K562 (cell line): ENCODE measurements around the gene HNF4A. TPM values are rescaled to one million over a fixed set of nuclear protein-coding genes. Genes with fewer than 3 reads are reported as not detected.

Source experiments
- ATAC-seq: fragments of 200-7000 bp; cut with Tn5 transposase; 3 replicates; pipeline ENCODE4 v1.9.1; 2020; ENCODE audit warnings: moderate library complexity
- BruUV-seq: library from RNA; stranded (reverse); fragments of 400-500 nt; replicated peaks from 2 replicates; lab custom pipeline; 2021; lab: Mats Ljungman, UMichigan
- CTCF ChIA-PET: fragments of 300-600 bp; formaldehyde crosslinking; extraction: SDS; loops from one replicate; lab custom pipeline; 2021; ENCODE audit warnings: low intra/inter-chr PET ratio; lab: Yijun Ruan, JAX
- POLR2A ChIA-PET: fragments of 300-600, 350-650 bp; sonication (Branson Sonifier 250); formaldehyde crosslinking; extraction: SDS; loops from one replicate; lab custom pipeline; 2021; ENCODE audit warnings: antibody characterized with exemption, inconsistent platforms; lab: Yijun Ruan, JAX
- DNase-seq, 4 experiments: peaks; one replicate each; pipeline versions ENCODE4 v3.0.0 to v3.0.0-alpha.2; 2011 to 2018; ENCODE audit warnings: low spot score in 3 of 4, mixed read lengths in 3 of 4; ENCODE audit errors: extremely low read depth in 1 of 4
- FAIRE-seq: peaks from 2 replicates; lab custom pipeline; 2011; peaks lifted over from hg19 to GRCh38; lab: Jason Lieb, UNC
- H2AFZ ChIP-seq: 2 replicates; pipeline ENCODE4 v1.6.0; 2011; ENCODE audit warnings: low read depth, low read length, control low read depth, inconsistent platforms
- H3K27ac ChIP-seq: fragments of 200-600 bp; 3 replicates; pipeline ENCODE4 v1.8.0; 2011; ENCODE audit warnings: low read depth, mild to moderate bottlenecking, control low read depth, inconsistent platforms, low read length, moderate library complexity, mixed read lengths; ENCODE audit errors: extremely low read depth
- H3K27me3 ChIP-seq, 2 experiments: fragments of 300-600 bp in 1 of 2; 2 replicates in 1 of 2; 3 replicates in 1 of 2; pipeline versions ENCODE4 v1.6.0 to v1.8.0; 2011; ENCODE audit warnings: inconsistent platforms in 2 of 2, low read length in 2 of 2, mild to moderate bottlenecking in 1 of 2, mixed read lengths in 1 of 2, moderate library complexity in 1 of 2; ENCODE audit not compliant: control insufficient read depth in 2 of 2, insufficient read depth in 2 of 2
- H3K36me3 ChIP-seq: fragments of 300-600 bp; 3 replicates; pipeline ENCODE4 v1.8.0; 2011; ENCODE audit warnings: mild to moderate bottlenecking, low read length, inconsistent platforms; ENCODE audit not compliant: control insufficient read depth, insufficient read depth
- H3K4me1 ChIP-seq, 2 experiments: fragments of 200-600 bp in 1 of 2; replicated peaks in 1 of 2; 2 replicates in 1 of 2; 3 replicates in 1 of 2; pipeline versions ENCODE4 v1.5.1 to v1.8.0; 2011; ENCODE audit warnings: inconsistent platforms in 2 of 2, low read length in 2 of 2, mild to moderate bottlenecking in 1 of 2, mixed read lengths in 1 of 2, moderate library complexity in 1 of 2; ENCODE audit not compliant: control insufficient read depth in 2 of 2, insufficient read depth in 2 of 2
- H3K4me2 ChIP-seq: 2 replicates; pipeline ENCODE4 v1.6.1; 2011; ENCODE audit warnings: low read length, control low read depth, inconsistent platforms, mixed read lengths; ENCODE audit not compliant: insufficient read depth
- H3K4me3 ChIP-seq: fragments of 200-600 bp; sonication (generic), shearing (Covaris generic); 2 replicates; pipeline ENCODE4 v1.5.1; 2016; ENCODE audit warnings: control low read depth, inconsistent platforms
- H3K79me2 ChIP-seq: fragments of 200-600 bp; 3 replicates; pipeline ENCODE4 v1.8.0; 2011; ENCODE audit warnings: low read length, inconsistent platforms; ENCODE audit not compliant: control insufficient read depth, insufficient read depth
- H3K9ac ChIP-seq, 2 experiments: 2 replicates each; pipeline versions ENCODE4 v1.6.0 to v1.6.1; 2011; ENCODE audit warnings: low read depth in 2 of 2, low read length in 2 of 2, control low read depth in 1 of 2, inconsistent platforms in 1 of 2, mild to moderate bottlenecking in 1 of 2, mixed read lengths in 1 of 2; ENCODE audit not compliant: insufficient read depth in 1 of 2
- H3K9me1 ChIP-seq: one replicate; pipeline ENCODE4 v1.6.0; 2011; ENCODE audit warnings: inconsistent platforms, mild to moderate bottlenecking, low read length, moderate library complexity; ENCODE audit not compliant: control insufficient read depth, insufficient read depth
- H3K9me3 ChIP-seq: replicated peaks from 2 replicates; pipeline ENCODE4 v1.5.1; 2011; ENCODE audit warnings: low read depth, low read length, inconsistent platforms; ENCODE audit not compliant: control insufficient read depth, insufficient read depth
- H4K20me1 ChIP-seq: replicated peaks from 2 replicates; pipeline ENCODE4 v1.6.1; 2011; ENCODE audit warnings: low read length, inconsistent platforms, mixed read lengths; ENCODE audit not compliant: control insufficient read depth, insufficient read depth
- BCL6 ChIP-seq: fragments of 250-450 bp; sonication (Bioruptor Pico); IDR thresholded peaks from 2 replicates; pipeline ENCODE4 v1.4.0; 2020
- CHD1 ChIP-seq: fragments of 200-600 bp; sonication (generic); IDR thresholded peaks from one replicate; pipeline ENCODE4 v1.6.1; 2012; ENCODE audit warnings: mild to moderate bottlenecking, moderate library complexity, low read length, inconsistent platforms
- RFX1 ChIP-seq: fragments of 450-650 bp; IDR thresholded peaks from 2 replicates; pipeline ENCODE4 v1.6.1; 2016; ENCODE audit warnings: mild to moderate bottlenecking, moderate library complexity
- ZC3H8 ChIP-seq: fragments of 450-650 bp; IDR thresholded peaks from 2 replicates; pipeline ENCODE4 v1.6.1; 2017
- ZNF133 ChIP-seq: fragments of 250-450 bp; sonication (Bioruptor Pico); IDR thresholded peaks from 2 replicates; pipeline ENCODE4 v1.4.0; 2020; ENCODE audit warnings: mild to moderate bottlenecking
- ZNF354B ChIP-seq: fragments of 250-450 bp; sonication (Bioruptor Pico); IDR thresholded peaks from 2 replicates; pipeline ENCODE4 v1.4.0; 2020
- ZNF57 ChIP-seq: fragments of 450-650 bp; formaldehyde crosslinking; IDR thresholded peaks from 2 replicates; pipeline ENCODE4 v1.4.0; 2020; ENCODE audit warnings: mild to moderate bottlenecking, moderate library complexity
- WGBS: fragments of 100-300 bp; shearing (Covaris generic); methylation state at CpG from one replicate; pipeline ENCODE4 v1.1.6; 2016; ENCODE audit warnings: low coverage, mixed read lengths; ENCODE audit not compliant: insufficient coverage; ENCODE audit errors: missing lambda C conversion rate; 5-methylcytosine and 5-hydroxymethylcytosine counted together
- in situ Hi-C: fragments of 300-500 bp; cut with MboI; formaldehyde crosslinking; loops from 4 replicates; pipeline ENCODE4 v1.15.0; 2018; ENCODE audit warnings: inconsistent platforms, mixed read lengths
- intact Hi-C: fragments of 100-400 bp; cut with micrococcal nuclease; formaldehyde crosslinking; loops from 2 replicates; pipeline ENCODE4 v1.14.2; 2022
- polyA plus RNA-seq, 8 experiments: library from polyadenylated mRNA; depleted of rRNA in 4 of 8; stranded (reverse) in 5 of 8; unstranded in 3 of 8; fragments of >200 nt; fragmentation: Nextera tagmentation in 2 of 8; fragmentation: Illumina TruSeq in 1 of 8; extraction: Ambion mirVana in 2 of 8; extraction: Trizol in 1 of 8; gene quantifications; 2 replicates each; pipeline versions ENCODE4 v1.2.1 to v1.2.3, GENCODE V29; 2011 to 2014; ENCODE audit warnings: inconsistent platforms in 1 of 8, missing spikeins in 1 of 8
- total RNA-seq, 7 experiments: library from RNA; depleted of rRNA in 6 of 7; stranded (reverse); fragments of >200 nt in 6 of 7; fragmentation: Illumina TruSeq in 2 of 7; extraction: Trizol in 2 of 7; gene quantifications; 2 replicates each; pipeline versions ENCODE4 v1.2.1 to v1.2.3, GENCODE V29; 2011 to 2021; ENCODE audit warnings: low replicate concordance in 1 of 7

The HNF4A gene
- total and polyA plus RNA-seq, 9 of the 15 experiments (the other 6 are each of a cell fraction or from before 2014, with no cell fraction given) = 0.03 to 0.27 (median 0.08) TPM; not detected in 5

DNA sequence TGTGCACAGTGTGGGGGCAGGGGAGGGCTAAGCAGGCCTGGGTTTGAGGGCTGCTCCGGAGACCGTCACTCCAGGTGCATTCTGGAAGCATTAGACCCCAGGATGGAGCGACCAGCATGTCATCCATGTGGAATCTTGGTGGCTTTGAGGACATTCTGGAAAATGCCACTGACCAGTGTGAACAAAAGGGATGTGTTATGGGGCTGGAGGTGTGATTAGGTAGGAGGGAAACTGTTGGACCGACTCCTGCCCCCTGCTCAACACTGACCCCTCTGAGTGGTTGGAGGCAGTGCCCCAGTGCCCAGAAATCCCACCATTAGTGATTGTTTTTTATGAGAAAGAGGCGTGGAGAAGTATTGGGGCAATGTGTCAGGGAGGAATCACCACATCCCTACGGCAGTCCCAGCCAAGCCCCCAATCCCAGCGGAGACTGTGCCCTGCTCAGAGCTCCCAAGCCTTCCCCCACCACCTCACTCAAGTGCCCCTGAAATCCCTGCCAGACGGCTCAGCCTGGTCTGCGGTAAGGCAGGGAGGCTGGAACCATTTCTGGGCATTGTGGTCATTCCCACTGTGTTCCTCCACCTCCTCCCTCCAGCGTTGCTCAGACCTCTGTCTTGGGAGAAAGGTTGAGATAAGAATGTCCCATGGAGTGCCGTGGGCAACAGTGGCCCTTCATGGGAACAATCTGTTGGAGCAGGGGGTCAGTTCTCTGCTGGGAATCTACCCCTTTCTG lies 76.2 kb downstream of the HNF4A start:
- no peaks in the 10 kb centered on the region for H3K36me3 ChIP-seq
- no peaks in the 10 kb centered on the region for H3K9me1 ChIP-seq
- in situ Hi-C loops (no loop called here), intact Hi-C loops (no loop called here)
- CTCF ChIA-PET = no interaction called here
- FAIRE-seq (no peak), ATAC-seq (no peak), DNase-seq (no peak)
- peaks cover 32 to 57% of the 10 kb centered on the region in 2 experiments for H3K27me3 ChIP-seq
- no peak overlapping the region for H2AFZ ChIP-seq
- 4% methylated on average over 9 of the region's 11 CpGs for WGBS
- TF ChIP-seq RFX1 (no peak), ZC3H8 (no peak), ZNF133 (CRISPR knock-in tag) (no peak), ZNF57 (CRISPR knock-in tag) (no peak), ZNF354B (CRISPR knock-in tag) (no peak), CHD1 (no peak), BCL6 (CRISPR knock-in tag) (no peak)
- H3K4me3 ChIP-seq = no peak overlapping the region
- POLR2A ChIA-PET = no interaction called here
- no peaks in the 10 kb centered on the region; a peak in 1 of 5 replicates for H3K4me1 ChIP-seq
- no peak overlapping the region for H3K27ac ChIP-seq
- no TSS peak for BruUV-seq
- no peak overlapping the region for H3K4me2 ChIP-seq
- H3K9me3 ChIP-seq = no peaks in the 10 kb centered on the region
- peaks cover 6% of the 10 kb centered on the region; the same call in 1 of the 2 replicates for H4K20me1 ChIP-seq
- H3K79me2 ChIP-seq = no peaks in the 10 kb centered on the region
- H3K9ac ChIP-seq = no peak overlapping the region; a peak in 1 of 4 replicates
